HCT116 (cell line): ENCODE results near the gene IL1RN. TPM values are rescaled to one million over a fixed set of nuclear protein-coding genes. Genes with fewer than 3 reads are reported as not detected.

Experiments
- ATAC-seq: fragments of 200-7000 bp; cut with Tn5 transposase; 2 replicates; pipeline ENCODE4 v1.9.1; 2020; ENCODE audit warnings: mild to moderate bottlenecking, moderate library complexity
- BruUV-seq: library from RNA; stranded (reverse); fragments of 400-500 nt; replicated peaks from 2 replicates; lab custom pipeline; 2021; lab: Mats Ljungman, UMichigan
- CTCF ChIA-PET: fragments of 300-600 bp; sonication (Branson Sonifier 250); formaldehyde crosslinking; loops from one replicate; lab custom pipeline; 2021; ENCODE audit warnings: antibody characterized with exemption; lab: Charles Lee
- POLR2A ChIA-PET: fragments of 300-600, 350-600 bp; sonication (Branson Sonifier 250); formaldehyde crosslinking; loops from one replicate; lab custom pipeline; 2021; ENCODE audit warnings: antibody characterized with exemption; lab: Charles Lee
- RAD21 ChIA-PET, 2 experiments: fragments of 300-600 bp; sonication (Branson Sonifier 250); formaldehyde crosslinking; loops; one replicate each; lab custom pipeline; 2023; ENCODE audit warnings: low total read pairs in 2 of 2; ENCODE audit not compliant: uncharacterized antibody in 2 of 2, unreplicated experiment in 2 of 2, low non-redundant PET in 1 of 2; lab: Charles Lee
- DNase-seq: peaks from one replicate; pipeline ENCODE4 v3.0.0-alpha.2; 2010; ENCODE audit warnings: low read depth, low spot score
- H2AFZ ChIP-seq: fragments of 200-600 bp; shearing (Covaris generic), sonication (generic); 2 replicates; pipeline ENCODE4 v1.6.1; 2017; ENCODE audit warnings: low read depth, mixed run types, mixed read lengths, antibody characterized with exemption, low read length; ENCODE audit not compliant: poor library complexity, severe bottlenecking
- H3K27ac ChIP-seq: 2 replicates; pipeline ENCODE4 v1.5.1; 2012; ENCODE audit warnings: low read depth, low read length
- H3K27me3 ChIP-seq: fragments of 200-600 bp; sonication (generic); 2 replicates; pipeline ENCODE4 v1.6.1; 2016; ENCODE audit warnings: mixed run types, low read length, mixed read lengths; ENCODE audit not compliant: insufficient read depth
- H3K36me3 ChIP-seq, 2 experiments: fragments of 200-500 bp in 1 of 2; fragments of 200-600 bp in 1 of 2; sonication (Bioruptor generic) in 1 of 2; sonication (generic) in 1 of 2; 2 replicates each; pipeline versions ENCODE4 v1.5.1 to v1.6.1; 2014 to 2016; ENCODE audit warnings: low read length in 2 of 2, inconsistent platforms in 1 of 2, mixed read lengths in 1 of 2, mixed run types in 1 of 2; ENCODE audit not compliant: insufficient read depth in 2 of 2, control insufficient read depth in 1 of 2
- H3K4me1 ChIP-seq, 2 experiments: fragments of 200-600 bp in 1 of 2; sonication (generic) in 1 of 2; 2 replicates each; pipeline versions ENCODE4 v1.5.1 to v1.6.1; 2012 to 2017; ENCODE audit warnings: low read length in 2 of 2, inconsistent platforms in 1 of 2, mild to moderate bottlenecking in 1 of 2, mixed read lengths in 1 of 2, mixed run types in 1 of 2, moderate library complexity in 1 of 2; ENCODE audit not compliant: insufficient read depth in 2 of 2, control insufficient read depth in 1 of 2
- H3K4me2 ChIP-seq: fragments of 200-600 bp; sonication (generic); 2 replicates; pipeline ENCODE4 v1.6.1; 2017; ENCODE audit warnings: mixed run types, low read length, mixed read lengths
- H3K4me3 ChIP-seq, 2 experiments: fragments of 200-600 bp in 1 of 2; sonication (generic) in 1 of 2; replicated peaks in 1 of 2; 2 replicates each; pipeline ENCODE4 v1.5.1; 2011 to 2016; ENCODE audit warnings: low read length in 2 of 2, control low read depth in 1 of 2, low read depth in 1 of 2, mild to moderate bottlenecking in 1 of 2, mixed read lengths in 1 of 2, mixed run types in 1 of 2
- H3K79me2 ChIP-seq: fragments of 200-600 bp; sonication (generic); 2 replicates; pipeline ENCODE4 v1.6.1; 2017; ENCODE audit warnings: mild to moderate bottlenecking, mixed run types, low read length, moderate library complexity, mixed read lengths; ENCODE audit not compliant: insufficient read depth
- H3K9ac ChIP-seq: fragments of 200-600 bp; sonication (generic); 2 replicates; pipeline ENCODE4 v1.6.1; 2016; ENCODE audit warnings: low read length, mixed read lengths
- H3K9me2 ChIP-seq: fragments of 200-600 bp; sonication (generic), shearing (Covaris generic); 2 replicates; pipeline ENCODE4 v1.6.1; 2017; ENCODE audit warnings: mixed run types, mild to moderate bottlenecking, moderate library complexity; ENCODE audit not compliant: insufficient read depth
- H3K9me3 ChIP-seq, 2 experiments: fragments of 200-500 bp in 1 of 2; fragments of 200-600 bp in 1 of 2; sonication (Bioruptor generic) in 1 of 2; sonication (generic) in 1 of 2; 2 replicates each; pipeline ENCODE4 v1.6.1; 2014 to 2017; ENCODE audit warnings: low read length in 2 of 2, mixed read lengths in 2 of 2, inconsistent platforms in 1 of 2, low read depth in 1 of 2, mild to moderate bottlenecking in 1 of 2, mixed run types in 1 of 2, moderate library complexity in 1 of 2; ENCODE audit not compliant: control insufficient read depth in 1 of 2, insufficient read depth in 1 of 2
- H4K20me1 ChIP-seq: fragments of 200-600 bp; sonication (generic), shearing (Covaris generic); 2 replicates; pipeline ENCODE4 v1.6.1; 2017; ENCODE audit warnings: mixed run types, mild to moderate bottlenecking, moderate library complexity; ENCODE audit not compliant: insufficient read depth
- CBX3 ChIP-seq: IDR thresholded peaks from 2 replicates; pipeline ENCODE4 v1.6.1; 2012; ENCODE audit warnings: low read depth
- CEBPB ChIP-seq: IDR thresholded peaks from 2 replicates; pipeline ENCODE4 v1.6.1; 2012; ENCODE audit warnings: low read depth
- EGR1 ChIP-seq: IDR thresholded peaks from 2 replicates; pipeline ENCODE4 v1.6.1; 2012; ENCODE audit warnings: low read depth
- ELF1 ChIP-seq: IDR thresholded peaks from 2 replicates; pipeline ENCODE4 v1.6.1; 2012; ENCODE audit warnings: low read depth, borderline replicate concordance
- JUND ChIP-seq: IDR thresholded peaks from 2 replicates; pipeline ENCODE4 v1.6.1; 2012
- MAX ChIP-seq: IDR thresholded peaks from 2 replicates; pipeline ENCODE4 v1.6.1; 2012
- POLR2A ChIP-seq: IDR thresholded peaks from 2 replicates; pipeline ENCODE4 v1.7.0; 2011; ENCODE audit warnings: borderline replicate concordance; ENCODE audit not compliant: insufficient read depth, insufficient read length; ENCODE audit errors: extremely low read depth
- SRF ChIP-seq: IDR thresholded peaks from 2 replicates; pipeline ENCODE4 v1.6.1; 2012; ENCODE audit warnings: low read depth
- TCF7L2 ChIP-seq: IDR thresholded peaks from 2 replicates; pipeline ENCODE4 v1.7.0; 2011; ENCODE audit warnings: borderline replicate concordance, inconsistent platforms; ENCODE audit not compliant: insufficient read depth, insufficient read length; ENCODE audit errors: extremely low read depth
- ZBTB33 ChIP-seq: IDR thresholded peaks from 2 replicates; pipeline ENCODE4 v1.6.1; 2011; ENCODE audit warnings: mild to moderate bottlenecking, low read length, moderate library complexity; ENCODE audit not compliant: insufficient replicate concordance; ENCODE audit errors: extremely low read depth
- ZFX ChIP-seq: fragments of 450-650 bp; IDR thresholded peaks from 2 replicates; pipeline ENCODE4 v1.6.1; 2017
- intact Hi-C: fragments of 100-400 bp; cut with micrococcal nuclease; formaldehyde crosslinking; loops from 2 replicates; pipeline ENCODE4 v1.10.0; 2022
- total RNA-seq: library from RNA; stranded (reverse); gene quantifications from one replicate; pipeline ENCODE4 v1.2.1, GENCODE V29; 2021; ENCODE audit not compliant: unreplicated experiment
- TF ChIP-seq, protein P1 (sequence below), 3 experiments: fragments of 200-600 bp in 1 of 3; sonication (generic) in 1 of 3; IDR thresholded peaks in 2 of 3; conservative IDR thresholded peaks in 1 of 3; 2 replicates each; pipeline ENCODE4 v1.5.1; 2012 to 2017; ENCODE audit warnings: low read depth in 2 of 3, low read length in 2 of 3, antibody characterized with exemption in 1 of 3, borderline replicate concordance in 1 of 3, control low read depth in 1 of 3, mild to moderate bottlenecking in 1 of 3, mixed read lengths in 1 of 3, mixed run types in 1 of 3, moderate library complexity in 1 of 3; ENCODE audit not compliant: insufficient read depth in 1 of 3

The IL1RN gene
- total RNA-seq, 1 experiment from 2014 or later: 0.25 TPM

GRCh38 chr2:113119111-113119510, 8.3 kb upstream of the IL1RN start:
- Histone ChIP-seq H2AFZ (no peak overlapping the region), H3K27me3 (no peaks in the 10 kb centered on the region; the same call in 1 of the 2 replicates), H3K4me3 (no peak overlapping the region), H3K36me3 (no peaks in the 10 kb centered on the region), H3K79me2 (no peaks in the 10 kb centered on the region), H3K9me2 (no peaks in the 10 kb centered on the region), H3K9me3 (no peaks in the 10 kb centered on the region), H3K27ac (no peak overlapping the region), H3K4me2 (no peak overlapping the region), H3K9ac (no peak overlapping the region), H3K4me1 (peaks cover 0 to 9% of the 10 kb centered on the region in 2 experiments; a peak in 2 of 4 replicates), H4K20me1 (no peaks in the 10 kb centered on the region)
- ChIA-PET CTCF (interaction anchor here (2.3 kb wide), 1 partner anchor 19 kb away, joined by 8 read pairs; no protein-coding TSS in a partner anchor), POLR2A (no interaction called here), RAD21 (no interaction called here)
- TF ChIP-seq EGR1: no peak
- TF ChIP-seq ELF1: no peak
- no peak for TF ChIP-seq CBX3
- no peak for TF ChIP-seq JUND
- TF ChIP-seq SRF: no peak
- TF ChIP-seq POLR2A: no peak
- TF ChIP-seq CEBPB: no peak
- no peak for TF ChIP-seq TCF7L2
- no peak for TF ChIP-seq ZBTB33
- TF ChIP-seq MAX: no peak
- ATAC-seq (no peak), DNase-seq (no peak)
- BruUV-seq: no TSS peak
- intact Hi-C loops: no loop called here

DNA sequence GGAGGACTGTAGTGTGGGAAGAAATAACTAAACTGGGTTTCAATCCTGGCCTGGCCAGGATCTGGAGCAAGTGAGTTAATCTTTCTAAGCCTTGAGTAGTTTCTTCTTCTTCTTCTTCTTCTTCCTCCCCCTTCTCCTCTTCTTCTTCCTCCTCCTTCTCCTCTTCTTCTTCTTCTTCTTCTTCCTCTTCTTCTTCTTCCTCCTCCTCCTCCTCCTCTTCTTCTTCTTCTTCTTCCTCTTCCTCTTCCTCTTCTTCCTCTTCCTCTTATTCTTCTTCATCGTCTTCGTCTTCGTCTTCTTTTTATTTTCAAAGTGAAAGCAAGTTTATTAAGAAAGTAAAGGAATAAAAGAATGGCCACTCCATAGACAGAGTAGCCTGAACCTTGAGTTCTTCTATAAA, 6.5 kb upstream of the IL1RN start:
- peaks cover 5 to 27% of the 10 kb centered on the region in 2 experiments for H3K4me1 ChIP-seq
- BruUV-seq: no TSS peak
- no peak overlapping the region for H2AFZ ChIP-seq
- ChIA-PET RAD21 (no interaction called here), CTCF (no interaction called here), POLR2A (no interaction called here)
- H3K4me3 ChIP-seq: no peak overlapping the region
- H4K20me1 ChIP-seq: no peaks in the 10 kb centered on the region
- TF ChIP-seq ZFX (no peak), CBX3 (no peak), CEBPB (no peak), MAX (no peak)
- TF ChIP-seq, protein P1, sequence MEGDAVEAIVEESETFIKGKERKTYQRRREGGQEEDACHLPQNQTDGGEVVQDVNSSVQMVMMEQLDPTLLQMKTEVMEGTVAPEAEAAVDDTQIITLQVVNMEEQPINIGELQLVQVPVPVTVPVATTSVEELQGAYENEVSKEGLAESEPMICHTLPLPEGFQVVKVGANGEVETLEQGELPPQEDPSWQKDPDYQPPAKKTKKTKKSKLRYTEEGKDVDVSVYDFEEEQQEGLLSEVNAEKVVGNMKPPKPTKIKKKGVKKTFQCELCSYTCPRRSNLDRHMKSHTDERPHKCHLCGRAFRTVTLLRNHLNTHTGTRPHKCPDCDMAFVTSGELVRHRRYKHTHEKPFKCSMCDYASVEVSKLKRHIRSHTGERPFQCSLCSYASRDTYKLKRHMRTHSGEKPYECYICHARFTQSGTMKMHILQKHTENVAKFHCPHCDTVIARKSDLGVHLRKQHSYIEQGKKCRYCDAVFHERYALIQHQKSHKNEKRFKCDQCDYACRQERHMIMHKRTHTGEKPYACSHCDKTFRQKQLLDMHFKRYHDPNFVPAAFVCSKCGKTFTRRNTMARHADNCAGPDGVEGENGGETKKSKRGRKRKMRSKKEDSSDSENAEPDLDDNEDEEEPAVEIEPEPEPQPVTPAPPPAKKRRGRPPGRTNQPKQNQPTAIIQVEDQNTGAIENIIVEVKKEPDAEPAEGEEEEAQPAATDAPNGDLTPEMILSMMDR (IDR thresholded peaks at IDR 0.05 in 2 of 3, conservative IDR thresholded peaks at IDR 0.05 in 1 of 3; ENCODE audit: borderline replicate concordance in 1 of 3, insufficient read depth in 1 of 3, low read depth in 2 of 3, low read length in 2 of 3): no peak
- no peaks in the 10 kb centered on the region for H3K36me3 ChIP-seq
- no peaks in the 10 kb centered on the region for H3K9me3 ChIP-seq
- intact Hi-C loops: no loop called here
- H3K9me2 ChIP-seq: no peaks in the 10 kb centered on the region
- DNase-seq: no peak
- H3K4me2 ChIP-seq: no peak overlapping the region
- no peak overlapping the region for H3K9ac ChIP-seq
- H3K27me3 ChIP-seq: no peaks in the 10 kb centered on the region; the same call in 1 of the 2 replicates
- no peak for ATAC-seq
- no peak overlapping the region for H3K27ac ChIP-seq
- H3K79me2 ChIP-seq: no peaks in the 10 kb centered on the region
